SK-N-SH (cell line): ENCODE measurements around the gene DOK3. TPM values are rescaled to one million over a fixed set of nuclear protein-coding genes. Genes with fewer than 3 reads are reported as not detected.

Source experiments
- CTCF ChIA-PET: fragments of 300-600, 350-600 bp; formaldehyde crosslinking; extraction: SDS; loops from one replicate; lab custom pipeline; 2021; lab: Yijun Ruan, JAX
- POLR2A ChIA-PET: fragments of 350-600 bp; sonication (Branson Sonifier 250); formaldehyde crosslinking; extraction: SDS; loops from one replicate; lab custom pipeline; 2020; ENCODE audit warnings: antibody characterized with exemption, inconsistent platforms; lab: Yijun Ruan, JAX
- DNase-seq: peaks from one replicate; pipeline ENCODE4 v3.0.0; 2012
- H2AFZ ChIP-seq: fragments of 200-600 bp; sonication (generic); 2 replicates; pipeline ENCODE4 v1.8.1; 2016; ENCODE audit warnings: antibody characterized with exemption, mild to moderate bottlenecking, low read depth
- H3F3A ChIP-seq: fragments of 200-600 bp; sonication (generic); replicated peaks from 2 replicates; pipeline ENCODE3; 2016; ENCODE audit warnings: antibody characterized with exemption, mild to moderate bottlenecking; ENCODE audit not compliant: insufficient read depth
- H3K27ac ChIP-seq, 2 experiments: fragments of 200-500 bp in 1 of 2; fragments of 200-600 bp in 1 of 2; sonication (Bioruptor generic) in 1 of 2; sonication (generic), shearing (Covaris generic) in 1 of 2; 2 replicates each; pipeline versions ENCODE4 v1.5.1 to v1.6.1; 2014 to 2016; ENCODE audit warnings: low read depth in 2 of 2, inconsistent platforms in 1 of 2, low read length in 1 of 2, mild to moderate bottlenecking in 1 of 2, mixed read lengths in 1 of 2
- H3K27me3 ChIP-seq: fragments of 200-600 bp; sonication (generic), shearing (Covaris generic); 2 replicates; pipeline ENCODE4 v1.6.1; 2016; ENCODE audit warnings: mixed run types; ENCODE audit not compliant: insufficient read depth
- H3K36me3 ChIP-seq, 2 experiments: fragments of 200-500 bp in 1 of 2; fragments of 200-600 bp in 1 of 2; sonication (Bioruptor generic) in 1 of 2; sonication (generic) in 1 of 2; replicated peaks in 1 of 2; 2 replicates each; pipeline versions ENCODE3 to v1.5.1; 2014 to 2016; ENCODE audit warnings: low read length in 1 of 2, mild to moderate bottlenecking in 1 of 2; ENCODE audit not compliant: insufficient read depth in 2 of 2, control insufficient read depth in 1 of 2
- H3K4me1 ChIP-seq, 2 experiments: fragments of 200-500 bp in 1 of 2; fragments of 200-600 bp in 1 of 2; sonication (Bioruptor generic) in 1 of 2; sonication (generic), shearing (Covaris generic) in 1 of 2; 2 replicates each; pipeline versions ENCODE4 v1.5.1 to v1.6.1; 2014 to 2016; ENCODE audit warnings: low read depth in 1 of 2, low read length in 1 of 2, mixed run types in 1 of 2; ENCODE audit not compliant: insufficient read depth in 2 of 2, control insufficient read depth in 1 of 2
- H3K4me2 ChIP-seq: fragments of 200-600 bp; sonication (generic), shearing (Covaris generic); 2 replicates; pipeline ENCODE4 v1.6.1; 2017; ENCODE audit warnings: mixed run types
- H3K4me3 ChIP-seq, 2 experiments: fragments of 200-500 bp in 1 of 2; fragments of 200-600 bp in 1 of 2; sonication (Bioruptor generic) in 1 of 2; sonication (generic), shearing (Covaris generic) in 1 of 2; 2 replicates each; pipeline versions ENCODE4 v1.5.1 to v1.8.1; 2014 to 2016; ENCODE audit warnings: low read depth in 2 of 2, inconsistent platforms in 1 of 2, low read length in 1 of 2, mild to moderate bottlenecking in 1 of 2, mixed read lengths in 1 of 2, moderate library complexity in 1 of 2
- H3K79me2 ChIP-seq: fragments of 200-600 bp; sonication (generic); 2 replicates; pipeline ENCODE4 v1.8.1; 2017; ENCODE audit warnings: mild to moderate bottlenecking; ENCODE audit not compliant: insufficient read depth
- H3K9ac ChIP-seq: fragments of 200-600 bp; sonication (generic); 2 replicates; pipeline ENCODE4 v1.6.1; 2017; ENCODE audit warnings: mixed run types
- H3K9me2 ChIP-seq: fragments of 200-600 bp; sonication (generic); 2 replicates; pipeline ENCODE4 v1.6.1; 2017; ENCODE audit warnings: mixed run types
- H3K9me3 ChIP-seq: fragments of 200-600 bp; sonication (generic); 2 replicates; pipeline ENCODE4 v1.6.1; 2017; ENCODE audit warnings: mixed run types, mild to moderate bottlenecking, moderate library complexity
- H4K20me1 ChIP-seq: fragments of 200-600 bp; sonication (generic); 2 replicates; pipeline ENCODE4 v1.6.1; 2017; ENCODE audit warnings: mild to moderate bottlenecking, mixed run types; ENCODE audit not compliant: insufficient read depth
- ELF1 ChIP-seq: IDR thresholded peaks from 2 replicates; pipeline ENCODE4 v1.4.0; 2012
- EP300 ChIP-seq, 2 experiments: IDR thresholded peaks; 2 replicates each; pipeline versions ENCODE4 v1.4.0 to v1.6.1; 2012; ENCODE audit warnings: borderline replicate concordance in 1 of 2, low read depth in 1 of 2, low read length in 1 of 2
- FOXJ3 ChIP-seq: sonication (generic); formaldehyde crosslinking; IDR thresholded peaks from 2 replicates; pipeline ENCODE4 v1.5.1; 2020; ENCODE audit warnings: mild to moderate bottlenecking, missing genetic modification reagents
- FOXM1 ChIP-seq: IDR thresholded peaks from 2 replicates; pipeline ENCODE4 v1.4.0; 2012; ENCODE audit warnings: low read depth, mild to moderate bottlenecking
- GABPA ChIP-seq: IDR thresholded peaks from 2 replicates; pipeline ENCODE4 v1.4.0; 2012; ENCODE audit warnings: low read depth, mild to moderate bottlenecking
- GATA2 ChIP-seq: sonication (generic); formaldehyde crosslinking; IDR thresholded peaks from 2 replicates; pipeline ENCODE4 v1.5.0; 2020; ENCODE audit warnings: mild to moderate bottlenecking, missing genetic modification reagents
- MEF2A ChIP-seq: IDR thresholded peaks from 2 replicates; pipeline ENCODE4 v1.4.0; 2012; ENCODE audit warnings: low read depth, borderline replicate concordance
- MXI1 ChIP-seq: IDR thresholded peaks from 2 replicates; pipeline ENCODE4 v1.6.1; 2012; ENCODE audit warnings: mild to moderate bottlenecking, low read depth, low read length, improper control_type of control experiment
- NRF1 ChIP-seq: IDR thresholded peaks from 2 replicates; pipeline ENCODE4 v1.6.1; 2012; ENCODE audit warnings: low read depth, mild to moderate bottlenecking, low read length
- RFX5 ChIP-seq: IDR thresholded peaks from 2 replicates; pipeline ENCODE4 v1.6.1; 2012; ENCODE audit warnings: mild to moderate bottlenecking, improper control_type of control experiment, low read length
- SMC3 ChIP-seq: IDR thresholded peaks from 2 replicates; pipeline ENCODE4 v1.6.1; 2012; ENCODE audit warnings: low read depth, low read length, improper control_type of control experiment
- TCF12 ChIP-seq: IDR thresholded peaks from 2 replicates; pipeline ENCODE4 v1.4.0; 2012
- TEAD4 ChIP-seq: IDR thresholded peaks from 2 replicates; pipeline ENCODE4 v1.4.0; 2012; ENCODE audit warnings: mild to moderate bottlenecking, borderline replicate concordance; ENCODE audit not compliant: insufficient read depth
- WGBS: methylation state at CpG from one replicate; pipeline ENCODE4 v1.1.6; 2017; ENCODE audit warnings: low lambda C conversion rate; 5-methylcytosine and 5-hydroxymethylcytosine counted together
- polyA plus RNA-seq, 3 experiments: library from polyadenylated mRNA; depleted of rRNA; stranded (reverse); fragments of >200 nt; gene quantifications; 2 replicates each; pipeline ENCODE4 v1.2.3, GENCODE V29; 2012
- TF ChIP-seq, protein P1 (sequence below): fragments of 200-600 bp; sonication (generic); IDR thresholded peaks from 2 replicates; pipeline ENCODE4 v1.6.1; 2017; ENCODE audit warnings: antibody characterized with exemption, mild to moderate bottlenecking, moderate library complexity
- TF ChIP-seq, protein P2 (sequence below): fragments of 150-350 bp; IDR thresholded peaks from 2 replicates; pipeline ENCODE4 v1.6.1; 2016; ENCODE audit warnings: mild to moderate bottlenecking, low read depth, low read length
- TF ChIP-seq, protein P3 (sequence below): IDR thresholded peaks from 2 replicates; pipeline ENCODE4 v1.6.1; 2012; ENCODE audit warnings: mild to moderate bottlenecking, low read depth, low read length, moderate library complexity

The DOK3 gene
- polyA plus RNA-seq, 1 of the 3 experiments (the other 2 are of a cell fraction): 2.2 TPM

DNA sequence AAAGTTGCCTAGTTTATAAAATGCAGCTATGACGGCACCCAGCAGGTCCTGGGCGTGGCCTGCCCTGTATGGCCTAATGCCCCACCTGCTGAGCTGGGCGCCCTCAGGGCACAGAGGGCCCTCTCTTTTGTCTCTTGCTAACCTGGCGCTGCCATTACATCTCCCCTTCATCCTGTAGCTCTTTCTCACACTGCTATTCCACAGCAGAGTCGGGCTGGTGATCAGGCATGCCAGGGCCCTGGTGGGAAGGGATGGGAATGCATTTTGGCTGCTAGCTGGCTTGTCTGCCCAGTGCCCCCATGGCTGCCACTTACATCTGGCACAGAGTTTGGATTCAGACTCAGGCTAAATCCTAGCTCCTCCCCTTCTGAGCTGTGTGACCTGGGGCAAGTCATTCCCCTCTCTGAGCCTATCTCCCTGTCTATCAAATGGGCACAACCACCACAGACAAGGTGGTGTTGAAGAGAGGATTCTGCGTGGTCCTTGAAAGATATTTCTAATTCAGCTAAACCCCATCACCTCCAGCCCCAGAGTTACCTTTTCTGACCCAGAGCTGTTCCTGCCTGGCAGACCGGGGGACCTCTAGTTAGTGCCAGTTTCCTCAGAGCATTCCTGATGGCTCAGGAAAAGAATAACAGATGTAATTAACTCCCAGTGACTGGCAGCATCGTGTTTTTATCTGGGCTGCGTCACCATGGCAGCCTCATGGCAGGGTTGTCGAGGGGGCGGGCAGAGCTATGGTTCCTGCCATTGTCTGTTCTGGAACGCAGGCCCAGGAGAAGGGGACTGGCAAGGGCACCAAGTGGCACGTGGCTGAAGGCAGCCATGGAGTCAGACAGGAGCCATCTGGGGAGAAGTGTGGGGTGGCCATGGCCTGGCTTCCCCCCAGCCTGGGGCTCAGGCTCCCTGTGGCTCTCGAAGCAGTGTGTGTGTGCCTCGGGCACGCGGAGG is 56.7 kb downstream of the DOK3 start:
- Histone ChIP-seq H3K36me3 (peaks cover 10 to 12% of the 10 kb centered on the region in 2 experiments), H3K4me2 (no peak overlapping the region), H2AFZ (no peak overlapping the region), H3K9ac (no peak overlapping the region), H3K4me1 (peaks cover 28 to 83% of the 10 kb centered on the region in 2 experiments), H4K20me1 (peaks cover 39% of the 10 kb centered on the region), H3K27ac (peak overlapping the region; percentile 14 to 91; a peak in 3 of 4 replicates), H3F3A (peaks cover 33% of the 10 kb centered on the region), H3K9me2 (no peaks in the 10 kb centered on the region), H3K27me3 (no peaks in the 10 kb centered on the region), H3K79me2 (peaks cover 3% of the 10 kb centered on the region; the same call in 1 of the 2 replicates), H3K9me3 (no peaks in the 10 kb centered on the region), H3K4me3 (no peak overlapping the region)
- TF ChIP-seq, protein P1, sequence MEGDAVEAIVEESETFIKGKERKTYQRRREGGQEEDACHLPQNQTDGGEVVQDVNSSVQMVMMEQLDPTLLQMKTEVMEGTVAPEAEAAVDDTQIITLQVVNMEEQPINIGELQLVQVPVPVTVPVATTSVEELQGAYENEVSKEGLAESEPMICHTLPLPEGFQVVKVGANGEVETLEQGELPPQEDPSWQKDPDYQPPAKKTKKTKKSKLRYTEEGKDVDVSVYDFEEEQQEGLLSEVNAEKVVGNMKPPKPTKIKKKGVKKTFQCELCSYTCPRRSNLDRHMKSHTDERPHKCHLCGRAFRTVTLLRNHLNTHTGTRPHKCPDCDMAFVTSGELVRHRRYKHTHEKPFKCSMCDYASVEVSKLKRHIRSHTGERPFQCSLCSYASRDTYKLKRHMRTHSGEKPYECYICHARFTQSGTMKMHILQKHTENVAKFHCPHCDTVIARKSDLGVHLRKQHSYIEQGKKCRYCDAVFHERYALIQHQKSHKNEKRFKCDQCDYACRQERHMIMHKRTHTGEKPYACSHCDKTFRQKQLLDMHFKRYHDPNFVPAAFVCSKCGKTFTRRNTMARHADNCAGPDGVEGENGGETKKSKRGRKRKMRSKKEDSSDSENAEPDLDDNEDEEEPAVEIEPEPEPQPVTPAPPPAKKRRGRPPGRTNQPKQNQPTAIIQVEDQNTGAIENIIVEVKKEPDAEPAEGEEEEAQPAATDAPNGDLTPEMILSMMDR: 0 out of 2 replicates have a peak, but pooled peaks have one; percentile 14
- TF ChIP-seq ELF1 (no peak), SMC3 (peak; percentile 18; the same call in 1 of the 2 replicates), EP300 (IDR thresholded peaks at IDR 0.05; ENCODE audit: borderline replicate concordance in 1 of 2, low read depth in 1 of 2, low read length in 1 of 2) (peak in 1 of 2 experiments; percentile 43; a peak in 2 of 4 replicates), GATA2 (CRISPR knock-in tag) (peak; percentile 44; the same call in 1 of the 2 replicates), MEF2A (no peak), TCF12 (no peak), TEAD4 (no peak), GABPA (no peak), MXI1 (peak; percentile 85), NRF1 (no peak), FOXJ3 (CRISPR knock-in tag) (no peak), RFX5 (no peak), FOXM1 (no peak)
- TF ChIP-seq, protein P2, sequence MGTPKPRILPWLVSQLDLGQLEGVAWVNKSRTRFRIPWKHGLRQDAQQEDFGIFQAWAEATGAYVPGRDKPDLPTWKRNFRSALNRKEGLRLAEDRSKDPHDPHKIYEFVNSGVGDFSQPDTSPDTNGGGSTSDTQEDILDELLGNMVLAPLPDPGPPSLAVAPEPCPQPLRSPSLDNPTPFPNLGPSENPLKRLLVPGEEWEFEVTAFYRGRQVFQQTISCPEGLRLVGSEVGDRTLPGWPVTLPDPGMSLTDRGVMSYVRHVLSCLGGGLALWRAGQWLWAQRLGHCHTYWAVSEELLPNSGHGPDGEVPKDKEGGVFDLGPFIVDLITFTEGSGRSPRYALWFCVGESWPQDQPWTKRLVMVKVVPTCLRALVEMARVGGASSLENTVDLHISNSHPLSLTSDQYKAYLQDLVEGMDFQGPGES: no peak
- TF ChIP-seq, protein P3, sequence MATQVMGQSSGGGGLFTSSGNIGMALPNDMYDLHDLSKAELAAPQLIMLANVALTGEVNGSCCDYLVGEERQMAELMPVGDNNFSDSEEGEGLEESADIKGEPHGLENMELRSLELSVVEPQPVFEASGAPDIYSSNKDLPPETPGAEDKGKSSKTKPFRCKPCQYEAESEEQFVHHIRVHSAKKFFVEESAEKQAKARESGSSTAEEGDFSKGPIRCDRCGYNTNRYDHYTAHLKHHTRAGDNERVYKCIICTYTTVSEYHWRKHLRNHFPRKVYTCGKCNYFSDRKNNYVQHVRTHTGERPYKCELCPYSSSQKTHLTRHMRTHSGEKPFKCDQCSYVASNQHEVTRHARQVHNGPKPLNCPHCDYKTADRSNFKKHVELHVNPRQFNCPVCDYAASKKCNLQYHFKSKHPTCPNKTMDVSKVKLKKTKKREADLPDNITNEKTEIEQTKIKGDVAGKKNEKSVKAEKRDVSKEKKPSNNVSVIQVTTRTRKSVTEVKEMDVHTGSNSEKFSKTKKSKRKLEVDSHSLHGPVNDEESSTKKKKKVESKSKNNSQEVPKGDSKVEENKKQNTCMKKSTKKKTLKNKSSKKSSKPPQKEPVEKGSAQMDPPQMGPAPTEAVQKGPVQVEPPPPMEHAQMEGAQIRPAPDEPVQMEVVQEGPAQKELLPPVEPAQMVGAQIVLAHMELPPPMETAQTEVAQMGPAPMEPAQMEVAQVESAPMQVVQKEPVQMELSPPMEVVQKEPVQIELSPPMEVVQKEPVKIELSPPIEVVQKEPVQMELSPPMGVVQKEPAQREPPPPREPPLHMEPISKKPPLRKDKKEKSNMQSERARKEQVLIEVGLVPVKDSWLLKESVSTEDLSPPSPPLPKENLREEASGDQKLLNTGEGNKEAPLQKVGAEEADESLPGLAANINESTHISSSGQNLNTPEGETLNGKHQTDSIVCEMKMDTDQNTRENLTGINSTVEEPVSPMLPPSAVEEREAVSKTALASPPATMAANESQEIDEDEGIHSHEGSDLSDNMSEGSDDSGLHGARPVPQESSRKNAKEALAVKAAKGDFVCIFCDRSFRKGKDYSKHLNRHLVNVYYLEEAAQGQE: no peak
- ChIA-PET CTCF (interaction anchor here (0.8 to 15.5 kb wide), 26 partner anchors 7 to 381 kb away, joined by 3 to 375 read pairs (median 4); partner anchors contain the start of genes DBN1, F12, GRK6 and PDLIM7), POLR2A (interaction anchor here (1.9 to 4.9 kb wide), 6 partner anchors 9 to 63 kb away, joined by 5 to 72 read pairs (median 10); no protein-coding TSS in a partner anchor)
- WGBS: 80% methylated on average over 15 of the region's 17 CpGs
- DNase-seq: peak; percentile 74

Other genes with a start within 250 kb of the DOK3 start
- 101 and 117 TPM in 2 replicates for gene RAB24, start 206.1 kb downstream of the DOK3 start, polyA plus RNA-seq (2012; rRNA removed)
- 344 TPM in 2 replicates for gene PRELID1, start 206.0 kb downstream of the DOK3 start, polyA plus RNA-seq (2012; rRNA removed)
- 22.6 and 23.1 TPM in 2 replicates for gene MXD3, start 197.9 kb downstream of the DOK3 start, polyA plus RNA-seq (2012; rRNA removed)
- gene LMAN2, start 158.2 kb downstream of the DOK3 start, polyA plus RNA-seq (2012; rRNA removed): 380 and 500 TPM in 2 replicates
- 26.5 and 27.6 TPM in 2 replicates for gene RGS14, start 151.9 kb downstream of the DOK3 start, polyA plus RNA-seq (2012; rRNA removed)
- 0.03 TPM in 1 of 2 replicates, not detected in the other for gene SLC34A1, start 125.4 kb downstream of the DOK3 start, polyA plus RNA-seq (2012; rRNA removed)
- not detected in 2 replicates for gene PFN3, start 109.2 kb downstream of the DOK3 start, polyA plus RNA-seq (2012; rRNA removed)
- 3.8 and 4.3 TPM in 2 replicates for gene F12, start 100.3 kb downstream of the DOK3 start, polyA plus RNA-seq (2012; rRNA removed)
- gene GRK6, start 83.2 kb downstream of the DOK3 start, polyA plus RNA-seq (2012; rRNA removed): 35.9 and 39.5 TPM in 2 replicates
- 12.5 and 17.1 TPM in 2 replicates for gene PRR7, start 63.0 kb downstream of the DOK3 start, polyA plus RNA-seq (2012; rRNA removed)
- 176 and 244 TPM in 2 replicates for gene DBN1, start 36.2 kb downstream of the DOK3 start, polyA plus RNA-seq (2012; rRNA removed)
- 183 and 206 TPM in 2 replicates for gene PDLIM7, start 12.2 kb downstream of the DOK3 start, polyA plus RNA-seq (2012; rRNA removed)
- gene DDX41, start 7.1 kb upstream of the DOK3 start, polyA plus RNA-seq (2012; rRNA removed): 158 and 176 TPM in 2 replicates
- 44.4 and 48.1 TPM in 2 replicates for gene FAM193B, start 44.7 kb upstream of the DOK3 start, polyA plus RNA-seq (2012; rRNA removed)
- gene TMED9, start 82.4 kb upstream of the DOK3 start, polyA plus RNA-seq (2012; rRNA removed): 264 and 320 TPM in 2 replicates
- gene B4GALT7, start 90.3 kb upstream of the DOK3 start, polyA plus RNA-seq (2012; rRNA removed): 37.5 and 39.1 TPM in 2 replicates